BLaER1 (cell line): Measurements from ENCODE around the gene PPFIBP1.

Experiments
- H3K27ac ChIP-seq: shearing (Covaris generic); formaldehyde crosslinking; 2 replicates; pipeline ENCODE4 v1.8.1; 2022
- H3K27me3 ChIP-seq: shearing (Covaris generic); formaldehyde crosslinking; 2 replicates; pipeline ENCODE4 v1.8.1; 2022
- H3K36me3 ChIP-seq: shearing (Covaris generic); formaldehyde crosslinking; 2 replicates; pipeline ENCODE4 v1.8.1; 2022
- H3K4me1 ChIP-seq: shearing (Covaris generic); formaldehyde crosslinking; 2 replicates; pipeline ENCODE4 v1.8.1; 2022
- H3K4me2 ChIP-seq: shearing (Covaris generic); formaldehyde crosslinking; 2 replicates; pipeline ENCODE4 v1.8.1; 2022
- H3K4me3 ChIP-seq: shearing (Covaris generic); formaldehyde crosslinking; 2 replicates; pipeline ENCODE4 v1.8.1; 2022
- H3K9ac ChIP-seq: shearing (Covaris generic); formaldehyde crosslinking; 2 replicates; pipeline ENCODE4 v1.8.1; 2022
- H3K9me3 ChIP-seq: shearing (Covaris generic); formaldehyde crosslinking; 2 replicates; pipeline ENCODE4 v1.8.1; 2022
- H4K20me1 ChIP-seq: shearing (Covaris generic); formaldehyde crosslinking; 2 replicates; pipeline ENCODE4 v1.8.1; 2022
- Cebpa-rat ChIP-seq: shearing (Covaris generic); IDR thresholded peaks from 2 replicates; pipeline ENCODE4 v1.8.1; 2022

The PPFIBP1 gene

DNA sequence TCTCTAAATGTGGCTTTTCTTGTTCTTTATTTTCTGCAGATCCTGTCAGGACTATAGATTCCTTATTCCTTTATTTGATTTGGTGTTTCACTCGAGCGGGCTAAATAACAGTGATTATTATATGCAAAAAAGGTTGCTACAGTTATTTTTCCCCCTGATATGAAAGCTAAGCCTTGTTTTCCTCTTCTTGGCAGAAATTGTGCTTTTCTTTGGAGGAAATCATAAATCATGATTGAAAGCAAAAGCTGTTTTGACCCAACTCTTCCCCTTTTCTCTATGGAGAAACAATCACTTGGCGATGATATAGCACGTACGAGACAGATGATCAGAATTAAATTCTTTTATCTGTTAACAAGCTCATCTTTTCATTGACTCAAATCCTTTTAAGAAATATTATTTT, 31.4 kb downstream of the PPFIBP1 start:
- Histone ChIP-seq H3K9ac (peak overlapping the region; percentile 68), H3K4me2 (peak overlapping the region; percentile 94), H3K27ac (peak overlapping the region; percentile 77), H3K4me3 (peak overlapping the region; percentile 57), H3K36me3 (no peaks in the 10 kb centered on the region), H3K27me3 (no peaks in the 10 kb centered on the region), H3K4me1 (peaks cover 100% of the 10 kb centered on the region), H3K9me3 (no peaks in the 10 kb centered on the region), H4K20me1 (no peaks in the 10 kb centered on the region; the same call in 1 of the 2 replicates)
- no peak for TF ChIP-seq Cebpa-rat

DNA sequence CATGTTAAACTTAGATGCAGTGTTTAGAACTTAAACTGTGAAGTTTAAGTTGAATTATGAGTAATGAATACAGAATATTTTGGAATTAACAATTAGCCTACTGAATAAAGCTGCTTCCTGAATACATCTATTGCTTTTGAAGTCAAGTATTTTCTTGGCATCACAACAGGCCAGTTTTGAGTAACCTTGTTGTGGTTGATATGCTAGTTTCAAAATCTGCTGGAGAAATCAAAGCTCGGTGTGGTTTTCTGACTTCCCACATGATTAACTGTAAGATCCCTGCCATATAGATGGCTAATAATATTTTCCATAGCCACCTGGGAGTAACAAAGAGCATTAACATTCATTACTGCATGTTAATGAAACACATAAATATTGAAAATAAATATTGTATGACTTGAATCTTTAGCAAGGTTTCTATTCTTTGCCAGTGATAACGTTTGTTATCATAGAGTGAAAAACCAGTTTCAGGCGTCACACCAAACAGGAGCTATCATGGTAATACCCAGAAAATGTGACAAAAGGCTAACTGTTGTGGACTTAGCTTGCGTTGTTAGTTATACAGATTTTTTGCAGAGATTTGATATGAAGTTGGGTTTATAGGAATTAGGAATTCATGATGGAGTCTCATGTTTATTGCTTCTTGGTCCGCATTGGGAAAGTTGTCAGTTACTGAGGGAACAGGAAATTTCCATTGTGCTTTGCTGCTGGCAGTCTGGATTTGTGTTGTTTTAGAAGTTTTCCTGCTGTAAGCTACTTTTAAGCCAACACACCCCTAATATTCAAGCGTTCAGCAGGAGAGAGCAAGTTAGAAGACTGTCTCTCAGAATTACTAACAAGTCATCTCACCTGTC, 32.1 kb downstream of the PPFIBP1 start:
- no peaks in the 10 kb centered on the region for H3K9me3 ChIP-seq
- H3K4me1 ChIP-seq, result peaks cover 100% of the 10 kb centered on the region
- H3K36me3 ChIP-seq, result no peaks in the 10 kb centered on the region
- 0 out of 2 replicates have a peak overlapping the region, but pooled peaks have one; percentile 18 for H3K9ac ChIP-seq
- H4K20me1 ChIP-seq, result no peaks in the 10 kb centered on the region; the same call in 1 of the 2 replicates
- peak overlapping the region; percentile 57; the same call in 1 of the 2 replicates for H3K4me3 ChIP-seq
- TF ChIP-seq Cebpa-rat, result no peak; the same call in 1 of the 2 replicates
- no peaks in the 10 kb centered on the region for H3K27me3 ChIP-seq
- peak overlapping the region; percentile 94 for H3K4me2 ChIP-seq
- H3K27ac ChIP-seq, result peak overlapping the region; percentile 77

DNA sequence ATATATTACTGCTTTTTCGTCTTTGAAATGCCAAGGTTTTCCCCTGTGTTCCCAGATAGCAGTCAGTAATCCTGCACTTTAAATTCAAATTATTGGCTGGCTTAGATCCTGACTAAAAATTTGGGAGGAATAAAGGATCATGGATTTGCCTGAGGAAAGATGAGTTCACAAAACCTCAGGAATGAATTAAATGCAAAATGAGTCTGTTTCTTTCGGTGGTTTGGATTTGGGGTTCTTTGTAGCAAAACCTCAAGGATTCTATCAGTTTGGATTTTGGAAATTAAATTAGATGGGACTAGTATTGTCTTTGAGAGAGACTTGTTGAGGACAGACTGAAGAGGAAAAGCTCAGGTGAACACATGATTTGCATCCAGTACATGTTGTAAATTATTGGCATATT, 36.1 kb downstream of the PPFIBP1 start:
- Histone ChIP-seq H3K9ac (0 out of 2 replicates have a peak overlapping the region, but pooled peaks have one; percentile 59), H3K27ac (0 out of 2 replicates have a peak overlapping the region, but pooled peaks have one; percentile 73), H3K9me3 (0 out of 2 replicates have a peak, but pooled peaks cover 3% of the 10 kb centered on the region), H4K20me1 (no peaks in the 10 kb centered on the region; the same call in 1 of the 2 replicates), H3K4me3 (no peak overlapping the region), H3K27me3 (no peaks in the 10 kb centered on the region), H3K4me2 (peak overlapping the region; percentile 70), H3K36me3 (no peaks in the 10 kb centered on the region), H3K4me1 (peaks cover 94% of the 10 kb centered on the region)
- no peak for TF ChIP-seq Cebpa-rat

DNA sequence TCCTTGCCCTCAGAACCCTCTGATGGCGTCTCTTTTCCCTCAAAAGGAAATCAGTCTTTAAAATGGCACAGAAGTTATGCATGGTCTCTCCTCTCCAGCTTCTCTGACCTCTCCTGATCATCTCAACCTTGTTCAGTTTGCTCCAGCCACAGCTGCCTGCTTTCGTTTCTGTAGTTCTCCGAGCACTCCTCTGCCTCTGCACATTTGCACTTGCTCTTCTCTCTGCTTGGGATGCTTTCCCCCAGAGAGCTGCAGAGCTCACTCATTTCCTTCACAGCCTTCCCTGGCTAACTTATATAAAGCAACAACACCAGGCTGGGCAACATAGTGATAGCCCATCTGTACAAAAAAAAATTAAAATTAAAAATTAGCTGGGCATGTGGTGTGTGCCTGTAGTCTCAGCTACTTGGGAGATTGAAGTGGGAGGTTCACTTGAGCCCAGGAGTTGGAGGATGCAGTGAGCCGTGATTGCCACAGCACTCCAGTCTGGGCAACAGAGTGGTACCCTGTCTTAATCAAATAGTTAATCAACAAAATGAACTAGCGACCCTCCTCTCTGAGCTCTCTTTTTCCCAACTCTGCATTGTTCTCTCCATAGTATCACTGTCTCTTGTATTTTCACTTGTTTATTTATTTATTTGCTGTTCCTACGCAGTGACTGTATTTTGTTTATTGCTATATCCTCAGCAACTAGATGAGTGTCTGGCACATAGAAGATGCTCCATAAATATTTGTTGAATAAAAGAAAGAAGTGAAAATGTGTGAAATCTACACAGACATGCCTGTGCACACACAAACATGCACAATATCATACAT, 37.7 kb downstream of the PPFIBP1 start:
- Histone ChIP-seq H3K27ac (peak overlapping the region; percentile 73), H4K20me1 (no peaks in the 10 kb centered on the region; the same call in 1 of the 2 replicates), H3K36me3 (no peaks in the 10 kb centered on the region), H3K9ac (peak overlapping the region; percentile 59; the same call in 1 of the 2 replicates), H3K9me3 (0 out of 2 replicates have a peak, but pooled peaks cover 3% of the 10 kb centered on the region), H3K27me3 (no peaks in the 10 kb centered on the region), H3K4me2 (peak overlapping the region; percentile 70), H3K4me1 (peaks cover 80% of the 10 kb centered on the region), H3K4me3 (peak overlapping the region; percentile 9; the same call in 1 of the 2 replicates)
- TF ChIP-seq Cebpa-rat, result no peak

DNA sequence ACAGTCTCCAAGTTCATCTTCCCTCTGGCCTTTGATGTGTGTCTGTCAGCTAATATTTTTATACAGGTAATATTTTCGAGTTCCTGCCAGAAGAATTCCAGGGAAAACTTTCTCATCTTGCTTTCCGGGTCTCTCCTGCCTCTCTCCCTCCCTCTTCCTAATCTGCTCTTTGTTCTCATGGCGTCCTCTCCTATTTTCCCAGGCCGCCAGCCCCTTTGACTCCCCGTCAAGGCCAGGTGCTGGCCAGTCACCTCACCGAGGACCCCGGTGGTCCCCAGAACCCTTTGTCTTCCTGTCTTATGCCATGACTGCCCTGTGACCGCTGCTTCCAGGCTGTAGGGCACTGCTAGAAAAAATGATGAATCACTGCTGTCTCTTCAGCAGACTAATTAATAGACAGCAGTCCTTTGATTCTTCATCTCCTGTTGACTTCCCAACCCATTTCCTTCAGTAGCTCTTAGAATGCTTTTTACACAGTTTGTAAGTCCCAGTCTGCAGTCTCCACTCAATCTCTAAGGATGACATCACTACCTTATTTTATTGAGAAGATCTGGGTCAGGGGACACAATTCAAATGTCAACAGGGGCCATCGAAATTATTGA, 40.7 kb downstream of the PPFIBP1 start:
- Histone ChIP-seq H4K20me1 (no peaks in the 10 kb centered on the region; the same call in 1 of the 2 replicates), H3K27ac (no peak overlapping the region), H3K4me1 (peaks cover 50% of the 10 kb centered on the region), H3K4me2 (peak overlapping the region; percentile 28), H3K9me3 (0 out of 2 replicates have a peak, but pooled peaks cover 3% of the 10 kb centered on the region), H3K4me3 (no peak overlapping the region), H3K27me3 (no peaks in the 10 kb centered on the region), H3K36me3 (no peaks in the 10 kb centered on the region), H3K9ac (no peak overlapping the region)
- TF ChIP-seq Cebpa-rat, result no peak

- no peaks in the 10 kb centered on the region; the same call in 1 of the 2 replicates for H4K20me1 ChIP-seq
Observed at GRCh38 chr12:27566159-27566558, 42.2 kb downstream of the PPFIBP1 start.

DNA sequence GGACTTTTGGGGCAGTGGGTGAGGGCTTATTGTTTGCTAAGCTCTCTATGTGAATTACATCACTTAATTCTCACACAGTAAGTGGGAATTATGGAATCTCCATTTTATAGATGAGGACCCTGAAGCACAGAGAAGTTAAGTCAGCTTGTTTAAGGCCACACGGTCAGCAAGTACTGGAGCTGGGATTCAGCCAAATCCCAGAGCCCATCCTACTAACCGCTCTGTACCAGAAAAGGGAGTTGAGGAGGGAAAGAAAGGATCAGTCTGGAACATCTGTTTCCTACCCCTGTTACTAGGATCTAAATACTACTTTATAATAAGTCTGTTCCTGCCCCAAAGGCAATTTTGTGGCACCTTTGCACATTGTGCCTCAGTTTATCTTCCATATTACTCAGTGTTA, 42.6 kb downstream of the PPFIBP1 start:
- Histone ChIP-seq H3K4me2 (no peak overlapping the region), H4K20me1 (no peaks in the 10 kb centered on the region; the same call in 1 of the 2 replicates), H3K9ac (no peak overlapping the region), H3K4me3 (no peak overlapping the region), H3K27me3 (no peaks in the 10 kb centered on the region), H3K36me3 (no peaks in the 10 kb centered on the region), H3K4me1 (peaks cover 31% of the 10 kb centered on the region), H3K27ac (no peak overlapping the region), H3K9me3 (0 out of 2 replicates have a peak, but pooled peaks cover 3% of the 10 kb centered on the region)
- no peak for TF ChIP-seq Cebpa-rat

More at GRCh38 chr12:27566159-27566558, 42.2 kb downstream of the PPFIBP1 start:
- H3K9ac ChIP-seq, result no peak overlapping the region
- TF ChIP-seq Cebpa-rat, result no peak
- H3K4me2 ChIP-seq, result no peak overlapping the region
- H3K36me3 ChIP-seq, result no peaks in the 10 kb centered on the region
- H3K9me3 ChIP-seq, result 0 out of 2 replicates have a peak, but pooled peaks cover 3% of the 10 kb centered on the region
- no peaks in the 10 kb centered on the region for H3K27me3 ChIP-seq
- H3K27ac ChIP-seq, result no peak overlapping the region
- no peak overlapping the region for H3K4me3 ChIP-seq
- peaks cover 36% of the 10 kb centered on the region for H3K4me1 ChIP-seq

DNA sequence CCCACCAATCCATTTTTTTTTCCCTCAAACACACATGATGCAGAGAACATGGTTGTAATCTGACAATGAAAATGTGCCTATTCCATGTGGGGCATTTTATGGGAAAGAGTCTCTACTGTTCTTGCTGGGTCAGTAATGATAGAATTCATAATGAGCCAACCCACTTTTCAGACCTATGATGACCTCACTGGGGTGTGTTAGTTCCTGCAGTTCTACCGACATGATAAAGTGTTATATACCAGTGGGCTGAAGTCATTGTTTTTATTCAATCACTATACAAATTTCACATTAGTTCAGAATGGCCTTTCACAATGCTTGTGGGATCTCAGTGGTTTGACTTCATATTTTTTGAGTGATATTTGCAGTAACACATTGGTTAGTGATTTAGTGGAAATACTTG, 47.5 kb downstream of the PPFIBP1 start:
- peaks cover 29% of the 10 kb centered on the region for H3K4me1 ChIP-seq
- no peaks in the 10 kb centered on the region for H3K9me3 ChIP-seq
- H3K9ac ChIP-seq, result no peak overlapping the region
- no peak overlapping the region for H3K4me3 ChIP-seq
- no peaks in the 10 kb centered on the region for H3K27me3 ChIP-seq
- H4K20me1 ChIP-seq, result peaks cover 5% of the 10 kb centered on the region; the same call in 1 of the 2 replicates
- H3K36me3 ChIP-seq, result no peaks in the 10 kb centered on the region
- TF ChIP-seq Cebpa-rat, result no peak
- no peak overlapping the region for H3K27ac ChIP-seq
- H3K4me2 ChIP-seq, result no peak overlapping the region
